Hematopoietic multipotent progenitor cell treated with erythropoietin and hydrocortisone succinate and interleukin-3 and kit ligand, for 6 days (in vitro differentiated cells): Measurements from ENCODE around the gene DQX1.
"Not testable (repeated sequence)": the region's sequence is repeated elsewhere in the genome, so short reads cannot be mapped to it uniquely, and the experiment has no call there.

Experiments
- DNase-seq: peaks from one replicate; pipeline ENCODE4 v3.0.0-alpha.2; 2015

DQX1 gene

GRCh38 chr2:74491648-74492544 is 34.1 kb downstream of the DQX1 start:
- no peak for DNase-seq

GRCh38 chr2:74489906-74490305 is 36.1 kb downstream of the DQX1 start:
- DNase-seq, result no peak

- DNase-seq, result no peak
These were observed 37.2 kb downstream of the DQX1 start for GRCh38 chr2:74488643-74489481.

GRCh38 chr2:74486141-74486540 is 39.9 kb downstream of the DQX1 start:
- no peak for DNase-seq

GRCh38 chr2:74483675-74484164 is 42.3 kb downstream of the DQX1 start:
- not testable (repeated sequence) for DNase-seq

GRCh38 chr2:74482801-74483674 is 43.0 kb downstream of the DQX1 start, which contains the start of the genes CCDC142 and TTC31:
TSS of gene CCDC142 (minus strand) at chr2:74482998. CDS start at chr2:74482837, 161 bp downstream.
TSS of gene TTC31 (plus strand) at chr2:74483081. CDS start at chr2:74483096, 15 bp downstream.
- peak; percentile 99 for DNase-seq

- DNase-seq, result peak; percentile 73
These were observed 43.9 kb downstream of the DQX1 start for GRCh38 chr2:74481961-74482800.

GRCh38 chr2:74481431-74481830 is 44.6 kb downstream of the DQX1 start:
- DNase-seq, result no peak

GRCh38 chr2:74474899-74475298 is 51.1 kb downstream of the DQX1 start:
- DNase-seq, result no peak

GRCh38 chr2:74474481-74474880 is 51.5 kb downstream of the DQX1 start:
- DNase-seq, result no peak

GRCh38 chr2:74472945-74473258 is 53.1 kb downstream of the DQX1 start:
- no peak for DNase-seq

- peak; percentile 97 for DNase-seq
These were observed 53.7 kb downstream of the DQX1 start, which contains the start of gene MRPL53 for GRCh38 chr2:74472086-74472944. TSS of gene MRPL53 (minus strand) at chr2:74472680. CDS start at chr2:74472660, 20 bp downstream.

- no peak for DNase-seq
These were observed 54.5 kb downstream of the DQX1 start for GRCh38 chr2:74471332-74472065.

GRCh38 chr2:74470742-74471141 is 55.3 kb downstream of the DQX1 start:
- DNase-seq, result not testable (repeated sequence)
